HG03139 (cell line): ENCODE data around the gene SATB2.

Experiments
- ATAC-seq: cut with Tn5 transposase; IDR thresholded peaks from one replicate; pipeline ENCODE4 v1.9.1; 2021; ENCODE audit not compliant: unreplicated experiment

The SATB2 gene

DNA sequence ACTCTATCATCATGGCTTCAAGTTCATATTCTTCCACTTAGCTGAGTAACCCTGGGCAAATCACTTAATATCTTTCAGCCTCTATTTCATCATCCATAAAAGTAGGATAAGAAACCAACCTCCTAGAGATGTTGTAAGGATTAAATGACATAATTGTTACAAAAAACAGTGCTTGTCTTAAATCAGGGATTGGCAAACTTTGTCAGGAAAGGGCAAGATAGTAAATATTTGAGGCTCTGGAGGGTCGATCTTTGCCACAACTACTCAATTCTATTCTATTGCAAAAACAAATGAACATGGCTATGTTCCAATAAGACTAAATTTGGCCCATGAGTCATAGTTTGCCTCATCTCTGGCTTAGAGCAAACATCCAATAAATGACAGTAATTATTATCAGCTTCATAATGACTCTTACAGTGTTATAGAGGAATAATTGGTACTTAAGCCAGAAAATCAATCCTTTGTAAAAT lies 184.7 kb downstream of the SATB2 start:
- ATAC-seq: no peak

GRCh38 chr2:199261936-199262335 lies 195.8 kb downstream of the SATB2 start:
- ATAC-seq: no peak

GRCh38 chr2:199261239-199261638 lies 196.5 kb downstream of the SATB2 start:
- no peak for ATAC-seq

DNA sequence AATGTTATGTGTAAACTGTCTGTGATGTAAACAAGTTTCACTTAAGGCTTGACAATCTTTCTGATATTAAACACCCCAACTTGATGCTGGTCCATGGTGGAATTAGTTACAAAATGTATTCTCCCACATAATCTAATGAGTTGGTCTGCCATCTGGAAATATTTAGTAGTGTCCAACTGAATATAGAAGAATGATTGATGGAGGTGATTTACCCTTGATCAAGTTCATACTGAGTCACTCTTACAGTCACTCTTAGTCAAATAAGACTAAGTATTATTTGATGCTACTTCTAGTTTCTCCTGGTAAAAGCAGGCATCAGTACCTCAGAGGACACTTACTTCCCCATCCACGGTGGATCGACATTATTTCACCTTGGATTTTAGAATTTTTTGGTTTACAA lies 198.1 kb downstream of the SATB2 start:
- no peak for ATAC-seq

DNA sequence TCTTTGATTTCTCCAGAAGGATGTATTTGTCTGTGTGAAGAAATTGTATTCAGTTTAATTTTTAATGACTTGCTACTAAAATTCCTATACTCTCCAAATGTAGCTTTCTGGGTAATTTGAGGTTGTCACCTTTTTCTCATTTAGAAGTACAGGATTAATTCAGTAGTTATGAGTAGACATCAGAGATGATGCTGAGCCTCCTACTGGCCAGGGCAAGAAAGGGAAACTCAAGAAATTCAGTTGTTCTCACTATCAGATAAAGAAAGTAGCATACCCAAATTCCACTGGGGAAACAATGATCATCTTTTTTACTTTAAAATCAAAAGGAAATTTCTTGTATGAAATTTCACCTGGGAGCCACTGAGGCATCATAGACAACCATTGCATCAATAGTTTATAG lies 199.4 kb downstream of the SATB2 start:
- no peak for ATAC-seq

DNA sequence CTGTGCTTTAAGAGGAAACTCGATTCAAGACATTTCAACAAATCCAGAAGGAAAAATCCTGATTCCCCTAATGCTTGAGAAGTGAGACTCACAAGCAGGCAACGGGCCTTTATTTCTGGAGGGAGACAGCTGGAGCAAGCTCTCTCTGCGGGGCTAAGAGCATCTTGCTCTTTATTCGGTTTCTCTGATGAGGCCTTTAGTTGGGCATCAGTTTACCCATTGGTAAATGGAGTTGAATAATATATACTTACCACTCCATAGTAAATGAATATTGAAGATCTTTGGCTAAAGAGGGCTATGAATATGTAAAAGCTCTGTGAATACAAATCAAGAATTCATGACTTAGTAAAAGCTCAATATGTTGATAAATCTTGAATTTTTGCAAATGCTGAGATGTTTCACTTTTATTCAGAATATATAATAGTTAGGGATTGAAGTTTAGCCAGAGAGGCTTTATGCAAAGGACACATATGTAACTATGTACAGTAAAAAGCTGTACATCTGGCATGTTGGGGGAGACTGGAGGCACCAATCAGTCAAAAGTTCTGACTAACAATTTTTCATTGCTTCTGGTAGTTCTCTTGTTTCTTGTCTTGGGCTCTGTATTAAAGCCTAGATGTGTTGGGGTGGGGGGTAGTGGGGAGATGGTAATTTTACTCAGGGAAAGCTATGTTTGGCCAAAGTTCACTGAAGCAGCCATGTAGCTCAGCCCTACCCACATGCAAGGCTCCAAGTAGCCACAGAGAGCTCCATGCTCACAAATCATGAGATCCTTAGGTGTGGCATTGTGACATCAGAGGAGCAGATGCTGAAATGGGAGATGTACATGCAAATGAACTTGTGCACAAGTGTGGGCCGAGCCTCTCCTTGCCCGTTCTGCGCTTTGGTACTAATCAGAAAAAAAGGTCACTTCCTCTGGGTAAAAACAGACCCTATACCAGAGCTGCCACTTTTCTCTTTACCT lies 200.2 kb downstream of the SATB2 start:
- no peak for ATAC-seq

- no peak for ATAC-seq
Measured at GRCh38 chr2:199230091-199230490, 227.6 kb downstream of the SATB2 start.

DNA sequence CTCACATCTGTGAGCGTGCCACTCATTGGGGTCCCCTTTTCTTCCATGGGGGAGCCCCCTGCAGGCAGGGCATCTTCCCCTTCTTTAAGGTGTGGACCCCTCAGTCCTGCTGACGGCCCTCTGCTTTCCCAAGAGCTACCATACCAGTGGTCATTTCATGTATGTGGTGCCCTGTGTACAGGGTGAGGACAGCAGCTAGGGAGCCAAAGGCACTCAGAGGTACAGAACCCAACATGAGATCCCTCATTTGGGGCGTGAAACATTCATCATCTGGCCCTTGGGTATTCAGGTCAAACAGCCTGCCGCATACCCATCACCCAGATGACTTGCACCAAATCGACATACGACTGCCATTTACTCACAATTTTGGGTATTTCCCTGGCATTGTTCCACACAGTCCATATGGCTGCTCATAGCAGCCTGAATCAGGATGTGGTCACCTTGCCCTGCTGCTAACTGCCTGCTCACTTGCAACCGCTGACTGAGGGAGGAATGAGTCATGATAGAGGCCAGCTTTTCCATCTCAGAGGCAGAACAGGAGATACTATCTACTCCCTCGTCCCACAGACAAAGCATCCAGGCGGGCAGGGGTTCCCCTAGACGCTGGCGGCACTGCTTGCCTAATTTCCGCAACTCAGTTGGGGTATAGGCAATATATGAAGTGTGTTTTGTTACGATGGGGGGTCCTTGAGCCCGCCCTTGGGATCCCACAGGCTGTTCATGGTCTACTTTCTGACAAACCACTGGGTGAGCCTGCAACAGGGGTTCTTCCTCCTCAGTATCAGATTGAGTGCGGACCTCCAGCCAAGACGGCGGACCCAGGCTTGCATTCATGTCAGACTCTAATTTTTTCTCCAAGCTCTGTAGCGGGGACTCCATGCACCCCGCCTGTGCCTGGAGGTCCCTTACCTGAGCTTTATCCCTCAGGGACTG lies 228.6 kb downstream of the SATB2 start:
- ATAC-seq: peak; percentile 67

DNA sequence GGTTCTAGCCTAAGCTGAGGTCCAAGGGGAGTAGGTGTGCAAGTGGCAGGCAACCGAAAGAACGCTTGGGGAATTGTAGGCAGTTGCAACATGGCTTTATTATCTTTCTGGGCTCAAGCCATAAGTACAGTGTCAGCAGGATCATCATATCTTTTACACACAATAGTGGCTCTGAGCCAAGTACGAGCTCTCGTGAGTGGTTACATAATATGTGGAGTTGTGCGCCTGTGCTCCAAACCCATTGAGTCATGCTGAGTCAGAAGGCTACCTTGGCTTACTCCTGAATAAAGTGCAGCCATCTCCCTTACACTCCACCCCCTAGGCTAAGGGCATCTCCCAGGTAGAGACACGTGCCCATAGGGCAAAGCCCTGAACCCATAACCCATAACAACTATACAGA lies 233.9 kb downstream of the SATB2 start:
- ATAC-seq: no peak

- ATAC-seq: no peak
Measured at GRCh38 chr2:199220920-199221319, 236.8 kb downstream of the SATB2 start.

GRCh38 chr2:199219551-199219950 lies 238.2 kb downstream of the SATB2 start:
- no peak for ATAC-seq
